Adrenal gland (tissue), 5 donors: ENCODE results near the gene RMND5A.

Experiments used
- POLR2A ChIP-seq, 2 donors: fragments of 450-650 bp; IDR thresholded peaks; one replicate each; pipeline ENCODE4 v1.6.1; 2017; ENCODE audit warnings: antibody characterized with exemption in 2 of 2, mild to moderate bottlenecking in 2 of 2, moderate library complexity in 1 of 2
- TF ChIP-seq, protein P1 (sequence below), 6 experiments: fragments of 450-650 bp in 4 of 6; fragments of 200-600 bp in 2 of 6; sonication (generic) in 1 of 6; IDR thresholded peaks; 1 replicate in 5 of 6; 2 replicates in 1 of 6; pipeline versions ENCODE4 v1.5.1 to v1.8.0; 2016 to 2021; ENCODE audit warnings: antibody characterized with exemption in 6 of 6, mild to moderate bottlenecking in 2 of 6, moderate library complexity in 1 of 6
- donor health status: DM: no; HTN: no; CAD: no.

- no peak for TF ChIP-seq POLR2A (IDR thresholded peaks at IDR 0.05)
- TF ChIP-seq, protein P1, sequence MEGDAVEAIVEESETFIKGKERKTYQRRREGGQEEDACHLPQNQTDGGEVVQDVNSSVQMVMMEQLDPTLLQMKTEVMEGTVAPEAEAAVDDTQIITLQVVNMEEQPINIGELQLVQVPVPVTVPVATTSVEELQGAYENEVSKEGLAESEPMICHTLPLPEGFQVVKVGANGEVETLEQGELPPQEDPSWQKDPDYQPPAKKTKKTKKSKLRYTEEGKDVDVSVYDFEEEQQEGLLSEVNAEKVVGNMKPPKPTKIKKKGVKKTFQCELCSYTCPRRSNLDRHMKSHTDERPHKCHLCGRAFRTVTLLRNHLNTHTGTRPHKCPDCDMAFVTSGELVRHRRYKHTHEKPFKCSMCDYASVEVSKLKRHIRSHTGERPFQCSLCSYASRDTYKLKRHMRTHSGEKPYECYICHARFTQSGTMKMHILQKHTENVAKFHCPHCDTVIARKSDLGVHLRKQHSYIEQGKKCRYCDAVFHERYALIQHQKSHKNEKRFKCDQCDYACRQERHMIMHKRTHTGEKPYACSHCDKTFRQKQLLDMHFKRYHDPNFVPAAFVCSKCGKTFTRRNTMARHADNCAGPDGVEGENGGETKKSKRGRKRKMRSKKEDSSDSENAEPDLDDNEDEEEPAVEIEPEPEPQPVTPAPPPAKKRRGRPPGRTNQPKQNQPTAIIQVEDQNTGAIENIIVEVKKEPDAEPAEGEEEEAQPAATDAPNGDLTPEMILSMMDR (IDR thresholded peaks at IDR 0.05) = no peak
Measured at GRCh38 chr2:86768189-86768949, 48.3 kb downstream of the RMND5A start.
